Ovary (tissue), 3 donors: ENCODE measurements around the gene SLC43A2.

ENCODE experiments used
- CTCF ChIP-seq, 3 donors: fragments of 450-650 bp in 2 of 3; fragments of 200-600 bp in 1 of 3; IDR thresholded peaks; one replicate each; pipeline versions ENCODE4 v1.5.1 to v1.8.0; 2016 to 2022; ENCODE audit warnings: antibody characterized with exemption in 3 of 3, mild to moderate bottlenecking in 1 of 3
- EP300 ChIP-seq: sonication (generic); formaldehyde crosslinking; IDR thresholded peaks from one replicate; pipeline ENCODE4 v1.6.1; 2017; ENCODE audit warnings: antibody characterized with exemption
- POLR2A ChIP-seq: fragments of 450-650 bp; IDR thresholded peaks from one replicate; pipeline ENCODE4 v1.6.1; 2017; ENCODE audit warnings: antibody characterized with exemption, mild to moderate bottlenecking, moderate library complexity
- donor health status: DM: no; HTN: no; CAD: no.

- TF ChIP-seq POLR2A: no peak
- TF ChIP-seq CTCF (IDR thresholded peaks at IDR 0.05): no peak
- no peak for TF ChIP-seq EP300
Observed at GRCh38 chr17:1649844-1650501, 21.3 kb upstream of the SLC43A2 start, which contains the start of gene RILP.
